Kidney capillary endothelial cell (primary cell): ENCODE data around the gene NTN5.
"Not testable (repeated sequence)": the region's sequence is repeated elsewhere in the genome, so short reads cannot be mapped to it uniquely, and the experiment has no call there.

Source experiments
- DNase-seq: peaks from one replicate; pipeline ENCODE4 v3.0.0-alpha.2; 2018; ENCODE audit warnings: low spot score

Gene NTN5

GRCh38 chr19:48696353-48697010 lies 23.7 kb upstream of the NTN5 start:
- DNase-seq: no peak

- no peak for DNase-seq
Observed at GRCh38 chr19:48695743-48696352, 23.0 kb upstream of the NTN5 start, which contains the start of gene FUT2. TSS of gene FUT2 (plus strand) at chr19:48695971. CDS start at chr19:48702957, 6,986 bp downstream.

GRCh38 chr19:48693629-48694028 lies 20.8 kb upstream of the NTN5 start:
- DNase-seq: not testable (repeated sequence)

- DNase-seq: no peak
Observed at GRCh38 chr19:48689449-48689848, 16.6 kb upstream of the NTN5 start.

GRCh38 chr19:48687776-48688175 lies 15.0 kb upstream of the NTN5 start:
- DNase-seq: no peak

- not testable (repeated sequence) for DNase-seq
Observed at GRCh38 chr19:48686637-48687036, 13.8 kb upstream of the NTN5 start.

GRCh38 chr19:48686088-48686487 lies 13.3 kb upstream of the NTN5 start:
- no peak for DNase-seq

GRCh38 chr19:48685583-48685982 lies 12.8 kb upstream of the NTN5 start:
- no peak for DNase-seq

- DNase-seq: no peak
Observed at GRCh38 chr19:48683349-48683748, 10.5 kb upstream of the NTN5 start.

- DNase-seq: no peak
Observed at GRCh38 chr19:48681127-48681470, 8.3 kb upstream of the NTN5 start.

GRCh38 chr19:48680436-48681126 lies 7.8 kb upstream of the NTN5 start:
- no peak for DNase-seq

GRCh38 chr19:48680006-48680405 lies 7.2 kb upstream of the NTN5 start:
- DNase-seq: not testable (repeated sequence)

GRCh38 chr19:48678201-48678600 lies 5.4 kb upstream of the NTN5 start:
- DNase-seq: no peak

- no peak for DNase-seq
Observed at GRCh38 chr19:48676887-48677286, 4.1 kb upstream of the NTN5 start.

- DNase-seq: no peak
Observed at GRCh38 chr19:48676487-48676886, 3.7 kb upstream of the NTN5 start.

GRCh38 chr19:48674921-48675824 lies 2.4 kb upstream of the NTN5 start:
- peak; percentile 83 for DNase-seq

GRCh38 chr19:48674216-48674809 lies 1.5 kb upstream of the NTN5 start:
- DNase-seq: no peak

GRCh38 chr19:48673436-48674100 lies 751 bp upstream of the NTN5 start:
- no peak for DNase-seq

GRCh38 chr19:48671446-48671995 lies 1.3 kb downstream of the NTN5 start:
- no peak for DNase-seq

- DNase-seq: no peak
Observed at GRCh38 chr19:48670699-48671445, 1.9 kb downstream of the NTN5 start.
